Hematopoietic multipotent progenitor cell treated with erythropoietin and hydrocortisone succinate and interleukin-3 and kit ligand, for 17 days (in vitro differentiated cells): ENCODE data around the gene SCFD2.
"Not testable (repeated sequence)": the region's sequence is repeated elsewhere in the genome, so short reads cannot be mapped to it uniquely, and the experiment has no call there.

Source experiments
- DNase-seq: peaks from one replicate; pipeline ENCODE4 v3.0.0-alpha.2; 2015; ENCODE audit warnings: low spot score

Gene SCFD2

GRCh38 chr4:53189011-53189410 lies 176.8 kb downstream of the SCFD2 start:
- no peak for DNase-seq

- DNase-seq = no peak
Measured at GRCh38 chr4:53186714-53187358, 179.0 kb downstream of the SCFD2 start.

GRCh38 chr4:53185869-53186585 lies 179.8 kb downstream of the SCFD2 start:
- DNase-seq = no peak

GRCh38 chr4:53183754-53184153 lies 182.1 kb downstream of the SCFD2 start:
- DNase-seq = no peak

- DNase-seq = not testable (repeated sequence)
Measured at GRCh38 chr4:53177751-53178150, 188.1 kb downstream of the SCFD2 start.

- DNase-seq = no peak
Measured at GRCh38 chr4:53175640-53176039, 190.2 kb downstream of the SCFD2 start.

- DNase-seq = no peak
Measured at GRCh38 chr4:53174823-53175222, 191.0 kb downstream of the SCFD2 start.

- DNase-seq = no peak
Measured at GRCh38 chr4:53173576-53173975, 192.3 kb downstream of the SCFD2 start.

GRCh38 chr4:53171797-53172196 lies 194.1 kb downstream of the SCFD2 start:
- DNase-seq = no peak

GRCh38 chr4:53169695-53170617 lies 195.9 kb downstream of the SCFD2 start:
- no peak for DNase-seq

- DNase-seq = no peak
Measured at GRCh38 chr4:53168228-53168627, 197.6 kb downstream of the SCFD2 start.

- no peak for DNase-seq
Measured at GRCh38 chr4:53162969-53163368, 202.9 kb downstream of the SCFD2 start.

- DNase-seq = no peak
Measured at GRCh38 chr4:53161787-53162433, 204.0 kb downstream of the SCFD2 start.

- DNase-seq = no peak
Measured at GRCh38 chr4:53161051-53161786, 204.6 kb downstream of the SCFD2 start.

- no peak for DNase-seq
Measured at GRCh38 chr4:53156896-53157295, 209.0 kb downstream of the SCFD2 start.

GRCh38 chr4:53152467-53152866 lies 213.4 kb downstream of the SCFD2 start:
- no peak for DNase-seq

GRCh38 chr4:53151489-53151788 lies 214.4 kb downstream of the SCFD2 start:
- DNase-seq = no peak

GRCh38 chr4:53150631-53151488 lies 215.0 kb downstream of the SCFD2 start:
- DNase-seq = no peak

- DNase-seq = no peak
Measured at GRCh38 chr4:53147711-53148110, 218.2 kb downstream of the SCFD2 start.

GRCh38 chr4:53147197-53147596 lies 218.7 kb downstream of the SCFD2 start:
- DNase-seq = no peak

GRCh38 chr4:53141308-53141707 lies 224.6 kb downstream of the SCFD2 start:
- DNase-seq = no peak
